Heart left ventricle (tissue), 16 donors: ENCODE data around the gene CNOT1. TPM values are rescaled to one million over a fixed set of nuclear protein-coding genes. Genes with fewer than 3 reads are reported as not detected.

ENCODE experiments used
- ATAC-seq, 4 donors: fragments of 200-7000 bp; cut with Tn5 transposase; one replicate each; pipeline ENCODE4 v1.9.1; 2020 to 2022; ENCODE audit warnings: moderate library complexity in 4 of 4, mild to moderate bottlenecking in 3 of 4, moderate number of reproducible peaks in 1 of 4
- DNase-seq, 5 donors: peaks; one replicate each; pipeline ENCODE4 v3.0.0-alpha.2; 2020
- H3K27ac ChIP-seq, 12 donors: fragments of 200-600 bp; sonication (generic) in 4 of 12; one replicate each; pipeline versions ENCODE4 v1.5.0 to v1.8.0; 2016 to 2022; ENCODE audit warnings: mild to moderate bottlenecking in 2 of 12
- H3K27me3 ChIP-seq, 9 donors: fragments of 200-600 bp; sonication (generic) in 2 of 9; one replicate each; pipeline versions ENCODE4 v1.5.1 to v1.8.0; 2016 to 2022; ENCODE audit warnings: mild to moderate bottlenecking in 3 of 9
- H3K36me3 ChIP-seq, 9 donors: fragments of 200-600 bp; sonication (generic) in 2 of 9; one replicate each; pipeline versions ENCODE4 v1.5.0 to v1.8.0; 2018 to 2022; ENCODE audit warnings: mild to moderate bottlenecking in 2 of 9
- H3K4me1 ChIP-seq, 12 donors: fragments of 200-600 bp; sonication (generic) in 4 of 12; one replicate each; pipeline versions ENCODE4 v1.5.0 to v1.8.0; 2016 to 2022; ENCODE audit warnings: mild to moderate bottlenecking in 3 of 12
- H3K4me3 ChIP-seq, 12 donors: fragments of 200-600 bp; sonication (generic) in 4 of 12; one replicate each; pipeline versions ENCODE4 v1.5.0 to v1.8.0; 2017 to 2022; ENCODE audit warnings: mild to moderate bottlenecking in 9 of 12, moderate library complexity in 4 of 12
- H3K9me3 ChIP-seq, 12 donors: fragments of 200-600 bp; sonication (generic) in 4 of 12; one replicate each; pipeline versions ENCODE4 v1.5.0 to v1.8.0; 2016 to 2022; ENCODE audit warnings: mild to moderate bottlenecking in 1 of 12
- POLR2A ChIP-seq, 2 donors: fragments of 450-650 bp; IDR thresholded peaks; one replicate each; pipeline ENCODE4 v1.6.1; 2017; ENCODE audit warnings: antibody characterized with exemption in 2 of 2, mild to moderate bottlenecking in 2 of 2, moderate library complexity in 2 of 2
- WGBS, 4 donors: extraction: QIAGEN DNeasy Blood & Tissue Kit in 2 of 4; methylation state at CpG; one replicate each; pipeline versions ENCODE4 v1.1.5 to v1.1.7; 2013 to 2018; 5-methylcytosine and 5-hydroxymethylcytosine counted together
- intact Hi-C, 10 donors: fragments of 100-400 bp; cut with DNase I; formaldehyde crosslinking; loops; one replicate each; pipeline versions ENCODE4 v1.11.1 to v1.14.2; 2022
- polyA plus RNA-seq, 2 donors: library from polyadenylated mRNA; stranded (reverse); fragments of 200-250 nt; gene quantifications; one replicate each; pipeline ENCODE4 v1.2.3, GENCODE V29; 2013
- total RNA-seq, 9 donors: library from RNA; depleted of rRNA in 2 of 9; stranded (reverse); fragments of >200 nt in 2 of 9; fragmentation: NEBNext Ultra II Directional in 3 of 9; extraction: Animal tissue kit (Norgen Biotek cat#: 25700) in 3 of 9; gene quantifications; one replicate each; pipeline versions ENCODE4 v1.1.0 to v1.2.4, GENCODE V29; 2016 to 2023
- TF ChIP-seq, protein P1 (sequence below), 12 donors: fragments of 200-600 bp; sonication (generic) in 4 of 12; IDR thresholded peaks; one replicate each; pipeline versions ENCODE4 v1.5.0 to v1.8.0; 2018 to 2022; ENCODE audit warnings: antibody characterized with exemption in 12 of 12, mild to moderate bottlenecking in 5 of 12
- donor health status: ischemic (EF 13 %, LVEDD 7.1; RV severe dilation, severe dysfunction).
- donor health status: healthy with polysubstance abuse.
- donor health status: DM: no; HTN: yes; CAD: no.
- donor health status: DM: no; HTN: no; CAD: no.
- donor health status: ischemic (EF 25% LVEDD 6.9; RV normal size, moderate dysfunction).
- donor health status: ischemic (EF 25% LVEDD 5.7; RV mildly dilated, moderate dysfunction).
- donor health status: healthy.
- donor health status: DM: yes; HTN: yes; CAD: no.
- donor health status: ischemic (EF 35%, LVEDD 5.7; RV mildly dilated, moderate dysfunction).
- donor health status: nonischemic (EF 11% LVEDD 7.7; RV severe dilation, severe dysfunction).
- donor health status: DM: yes; HTN: yes; CAD: no.
- donor health status: PGD.
- donor health status: ischemic (EF 29% LVEDD 5.4; RV normal size, mild dysfunction).
- donor health status: nonischemic (EF 23%, LVEDD 6.1; RV moderate dilation, normal function).

The CNOT1 gene
- total and polyA plus RNA-seq, 11 donors = 21.2 to 110 (median 81.1) TPM

DNA sequence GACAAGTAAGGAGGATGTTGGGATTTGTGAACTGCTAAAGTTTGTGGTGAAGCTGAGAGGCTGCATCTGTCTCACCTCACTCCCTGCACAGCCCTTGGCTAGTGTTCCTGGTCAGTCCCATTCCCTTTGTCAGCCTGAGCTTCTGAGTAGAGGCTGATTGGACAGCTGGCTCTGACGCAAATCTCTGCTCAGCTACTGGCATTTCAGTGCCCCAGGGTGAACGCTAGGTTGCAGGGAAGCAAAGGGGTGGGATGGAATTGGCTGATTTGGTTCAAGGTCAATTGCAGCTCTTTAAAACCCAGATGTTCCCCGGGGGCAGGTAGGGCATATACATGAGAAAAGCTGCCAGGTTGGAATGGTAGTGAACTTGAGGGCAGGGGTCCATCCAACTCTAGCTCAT, 23.1 kb upstream of the CNOT1 start:
- ATAC-seq (peak; percentile 79 to 91 (median 88)), DNase-seq (peak in 3 of 5 donors; percentile 18 to 55 (median 33))
- TF ChIP-seq POLR2A (IDR thresholded peaks at IDR 0.05) = no peak
- TF ChIP-seq, protein P1, sequence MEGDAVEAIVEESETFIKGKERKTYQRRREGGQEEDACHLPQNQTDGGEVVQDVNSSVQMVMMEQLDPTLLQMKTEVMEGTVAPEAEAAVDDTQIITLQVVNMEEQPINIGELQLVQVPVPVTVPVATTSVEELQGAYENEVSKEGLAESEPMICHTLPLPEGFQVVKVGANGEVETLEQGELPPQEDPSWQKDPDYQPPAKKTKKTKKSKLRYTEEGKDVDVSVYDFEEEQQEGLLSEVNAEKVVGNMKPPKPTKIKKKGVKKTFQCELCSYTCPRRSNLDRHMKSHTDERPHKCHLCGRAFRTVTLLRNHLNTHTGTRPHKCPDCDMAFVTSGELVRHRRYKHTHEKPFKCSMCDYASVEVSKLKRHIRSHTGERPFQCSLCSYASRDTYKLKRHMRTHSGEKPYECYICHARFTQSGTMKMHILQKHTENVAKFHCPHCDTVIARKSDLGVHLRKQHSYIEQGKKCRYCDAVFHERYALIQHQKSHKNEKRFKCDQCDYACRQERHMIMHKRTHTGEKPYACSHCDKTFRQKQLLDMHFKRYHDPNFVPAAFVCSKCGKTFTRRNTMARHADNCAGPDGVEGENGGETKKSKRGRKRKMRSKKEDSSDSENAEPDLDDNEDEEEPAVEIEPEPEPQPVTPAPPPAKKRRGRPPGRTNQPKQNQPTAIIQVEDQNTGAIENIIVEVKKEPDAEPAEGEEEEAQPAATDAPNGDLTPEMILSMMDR (IDR thresholded peaks at IDR 0.05) = no peak
- intact Hi-C loops = no loop called here
- H3K27me3 ChIP-seq = no peaks in the 10 kb centered on the region
- no peaks in the 10 kb centered on the region for H3K36me3 ChIP-seq
- no peak overlapping the region for H3K27ac ChIP-seq
- 39 to 49% (median 42%) methylated on average over 3 of the region's 3 CpGs for WGBS, 4 donors
- H3K4me1 ChIP-seq = peaks cover 0 to 3% (median 0%) of the 10 kb centered on the region in 12 donors
- no peaks in the 10 kb centered on the region for H3K9me3 ChIP-seq
- no peak overlapping the region for H3K4me3 ChIP-seq

DNA sequence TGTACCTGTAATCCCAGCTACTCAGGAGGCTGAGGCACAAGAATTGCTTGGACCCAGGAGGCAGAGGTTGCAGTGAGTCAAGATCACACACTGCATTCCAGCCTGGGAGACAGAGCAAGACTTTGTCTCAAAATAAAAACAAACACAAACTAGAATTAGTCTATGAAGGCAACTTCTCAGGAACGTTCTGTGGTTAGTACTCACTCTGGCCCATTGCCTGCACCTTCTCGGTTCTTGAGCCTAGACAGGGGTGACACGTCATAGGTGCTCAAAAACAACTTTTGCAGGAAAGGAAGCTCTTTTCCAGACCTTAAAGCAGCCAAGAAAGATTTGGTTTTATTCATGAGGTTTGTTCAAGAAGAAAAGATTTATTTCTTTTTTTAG, 22.3 kb upstream of the CNOT1 start:
- no peak overlapping the region for H3K27ac ChIP-seq
- H3K4me1 ChIP-seq = peaks cover 0 to 3% (median 0%) of the 10 kb centered on the region in 12 donors
- intact Hi-C loops = no loop called here
- DNase-seq (no peak), ATAC-seq (no peak)
- no peak overlapping the region for H3K4me3 ChIP-seq
- H3K27me3 ChIP-seq = no peaks in the 10 kb centered on the region
- H3K36me3 ChIP-seq = no peaks in the 10 kb centered on the region
- no peak for TF ChIP-seq POLR2A (IDR thresholded peaks at IDR 0.05)
- TF ChIP-seq, protein P1 (IDR thresholded peaks at IDR 0.05) = no peak
- 64 to 93% (median 77%) methylated on average over 3 of the region's 3 CpGs for WGBS, 4 donors
- H3K9me3 ChIP-seq = no peaks in the 10 kb centered on the region

DNA sequence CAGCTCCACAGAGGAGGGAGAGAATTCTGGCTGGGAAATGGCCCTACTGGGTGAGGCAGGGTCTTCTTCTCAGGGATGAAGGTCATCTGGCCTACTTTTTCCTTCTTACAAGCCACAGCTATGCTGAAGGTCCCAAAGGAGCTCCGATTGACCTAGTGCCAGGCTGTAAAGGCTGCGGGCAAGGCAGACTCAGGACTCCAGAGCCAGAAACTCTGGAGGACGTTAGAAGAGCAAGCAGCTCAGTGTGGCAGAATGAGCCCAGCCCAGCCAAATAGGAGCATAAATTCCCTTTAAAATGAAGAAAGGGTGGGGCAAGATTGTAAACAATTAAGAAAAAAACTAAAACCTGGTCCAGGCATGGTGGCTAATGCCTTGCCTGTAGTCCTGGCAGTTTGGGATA, 20.1 kb upstream of the CNOT1 start:
- Histone ChIP-seq H3K27me3 (no peaks in the 10 kb centered on the region), H3K27ac (no peak overlapping the region), H3K36me3 (no peaks in the 10 kb centered on the region), H3K4me1 (peaks cover 0 to 3% (median 0%) of the 10 kb centered on the region in 12 donors), H3K9me3 (no peaks in the 10 kb centered on the region), H3K4me3 (no peak overlapping the region)
- TF ChIP-seq, protein P1 (IDR thresholded peaks at IDR 0.05) = no peak
- TF ChIP-seq POLR2A (IDR thresholded peaks at IDR 0.05) = no peak
- DNase-seq (no peak), ATAC-seq (no peak)
- intact Hi-C loops = no loop called here
- 67 to 79% (median 74%) methylated on average over 3 of the region's 3 CpGs for WGBS, 4 donors

DNA sequence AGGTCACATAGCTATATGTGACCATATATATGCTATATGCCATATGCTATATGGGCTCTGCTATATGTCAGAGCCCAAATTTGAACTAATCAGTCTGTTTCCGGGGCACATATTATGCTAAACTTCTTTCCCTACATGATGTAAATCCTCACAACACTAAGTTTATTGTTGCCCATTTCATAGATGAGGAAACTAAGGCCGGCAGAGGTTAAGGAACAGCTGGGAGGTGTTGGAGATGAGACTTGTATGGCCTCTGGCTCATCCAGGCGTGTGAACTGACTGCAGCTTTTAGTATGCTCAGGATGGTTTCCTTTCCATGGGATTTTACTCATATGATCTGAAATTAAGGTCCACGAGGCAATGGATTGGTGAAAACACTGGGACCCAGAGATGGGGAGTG, 17.5 kb upstream of the CNOT1 start:
- no peaks in the 10 kb centered on the region for H3K36me3 ChIP-seq
- intact Hi-C loops = no loop called here
- WGBS, 4 donors = 84 to 93% (median 91%) methylated on average over 4 of the region's 4 CpGs
- TF ChIP-seq POLR2A (IDR thresholded peaks at IDR 0.05) = no peak
- TF ChIP-seq, protein P1 (IDR thresholded peaks at IDR 0.05) = no peak
- H3K9me3 ChIP-seq = no peaks in the 10 kb centered on the region
- DNase-seq (no peak), ATAC-seq (no peak)
- no peak overlapping the region for H3K4me3 ChIP-seq
- H3K27ac ChIP-seq = no peak overlapping the region
- no peaks in the 10 kb centered on the region for H3K4me1 ChIP-seq
- no peaks in the 10 kb centered on the region for H3K27me3 ChIP-seq
